T-helper 9 cell (primary cell): ENCODE measurements around the gene LRRC37A2.
"Not testable (repeated sequence)": the region's sequence is repeated elsewhere in the genome, so short reads cannot be mapped to it uniquely, and the experiment has no call there.

Experiments used
- DNase-seq: peaks from one replicate; pipeline ENCODE4 v3.0.0-alpha.2; 2020
- total RNA-seq, 2 donors: gene quantifications; one replicate each; lab custom pipeline; 2026; lab: John Stamatoyannopoulos, UW

Gene LRRC37A2
- 5.3 to 13.8 reads per million in 2 donors for total RNA-seq

DNA sequence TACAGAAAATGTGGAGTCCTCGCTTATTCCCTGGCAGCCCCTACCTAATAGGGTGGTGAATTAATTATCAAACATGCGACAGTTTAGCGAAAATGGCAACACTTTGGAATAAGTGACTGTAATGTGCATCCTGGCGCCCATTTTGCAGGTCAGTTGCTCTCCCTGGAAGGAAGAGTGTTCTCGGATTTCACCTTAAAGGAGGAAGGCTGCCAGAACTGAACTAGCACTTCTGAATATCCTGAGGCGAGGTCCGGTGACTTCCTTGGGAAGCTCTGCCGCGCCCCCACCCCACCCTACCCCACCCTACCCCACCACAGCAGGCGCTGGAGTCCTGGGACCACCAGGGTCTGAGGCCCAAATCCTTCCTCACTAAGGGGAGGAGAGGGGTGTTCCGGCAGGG, at the start of gene LRRC37A2:
Gene LRRC37A2, plus strand, starts transcription at position 301 of the 400 bp plus-strand sequence. CDS start 245 bp downstream, outside the sequence.
- DNase-seq = not testable (repeated sequence)

DNA sequence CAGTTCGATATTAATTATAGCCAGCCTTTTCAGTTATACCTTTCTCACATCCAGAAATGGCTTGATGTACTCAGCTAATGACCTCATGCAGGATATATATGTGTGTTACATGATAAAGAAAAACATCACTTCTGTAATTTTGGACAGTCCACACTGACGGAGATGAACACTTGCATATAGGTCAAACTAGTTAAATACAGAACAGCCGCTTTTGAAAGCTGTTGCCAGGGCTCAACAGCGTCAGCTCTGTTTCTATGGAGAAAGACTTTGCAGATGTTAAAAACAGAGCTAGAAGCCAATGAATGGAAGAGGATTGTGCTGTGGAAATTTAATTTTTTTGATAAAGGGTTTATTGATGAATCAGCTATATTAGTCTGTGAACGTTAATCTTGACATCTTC, 44.6 kb upstream of the LRRC37A2 start:
- DNase-seq = not testable (repeated sequence)

DNA sequence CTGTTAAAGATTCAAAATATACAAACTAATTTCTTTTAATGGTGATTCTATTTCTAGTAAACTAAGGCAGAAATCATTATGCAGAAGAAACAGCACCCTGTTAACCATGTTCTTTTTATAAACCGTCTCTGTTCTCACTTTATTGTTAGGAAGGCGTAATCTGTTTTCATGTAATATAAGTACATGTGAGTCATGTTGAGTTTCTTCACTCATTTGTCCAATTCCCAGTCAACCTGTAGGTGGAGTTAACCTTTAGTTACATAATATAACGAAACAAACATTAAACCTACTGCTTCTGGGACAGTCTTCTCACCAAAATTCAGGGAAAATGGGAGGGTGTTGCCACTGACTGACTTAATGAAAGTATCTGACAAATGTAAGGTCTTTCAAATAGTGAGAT, 37.8 kb upstream of the LRRC37A2 start:
- DNase-seq = not testable (repeated sequence)

DNA sequence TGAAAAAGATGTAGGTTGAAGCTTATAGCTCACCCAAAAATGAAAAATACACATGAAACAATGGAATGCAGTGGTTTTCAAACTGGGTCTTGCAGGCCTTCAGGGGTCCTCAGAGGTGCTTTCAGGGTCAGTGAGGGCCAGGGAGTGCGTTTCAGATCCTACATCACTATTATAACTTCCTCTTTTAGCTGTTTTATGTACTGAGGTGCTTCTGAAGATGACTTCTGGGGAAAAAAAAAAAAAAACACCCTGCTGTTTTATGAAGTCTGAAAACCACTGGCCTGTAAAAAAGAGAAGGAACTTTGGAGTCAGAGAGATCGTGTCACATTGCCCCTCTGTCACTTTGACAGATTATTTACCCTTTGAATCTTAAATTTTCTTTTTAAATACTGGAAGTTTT, 36.7 kb upstream of the LRRC37A2 start:
- DNase-seq = not testable (repeated sequence)

DNA sequence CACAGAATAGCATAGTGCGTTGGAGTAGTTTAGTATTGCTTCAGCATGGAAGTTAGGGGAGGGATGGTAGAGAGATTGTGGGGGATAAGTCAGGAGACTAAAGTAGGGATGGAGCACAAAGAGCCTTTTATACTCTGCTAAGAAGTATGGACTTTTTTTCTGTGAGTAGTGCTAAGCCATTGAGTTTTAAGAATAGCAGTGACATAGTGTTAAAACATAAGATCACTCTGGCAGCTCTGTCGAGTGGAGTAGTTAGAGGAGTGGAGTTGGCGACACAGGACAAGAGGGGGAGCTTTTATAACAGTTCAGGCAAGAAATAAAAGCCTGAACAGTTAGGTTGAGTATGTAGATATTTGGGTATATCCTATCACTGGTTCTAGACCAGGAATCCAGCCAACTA, 33.4 kb upstream of the LRRC37A2 start:
- DNase-seq = not testable (repeated sequence)

DNA sequence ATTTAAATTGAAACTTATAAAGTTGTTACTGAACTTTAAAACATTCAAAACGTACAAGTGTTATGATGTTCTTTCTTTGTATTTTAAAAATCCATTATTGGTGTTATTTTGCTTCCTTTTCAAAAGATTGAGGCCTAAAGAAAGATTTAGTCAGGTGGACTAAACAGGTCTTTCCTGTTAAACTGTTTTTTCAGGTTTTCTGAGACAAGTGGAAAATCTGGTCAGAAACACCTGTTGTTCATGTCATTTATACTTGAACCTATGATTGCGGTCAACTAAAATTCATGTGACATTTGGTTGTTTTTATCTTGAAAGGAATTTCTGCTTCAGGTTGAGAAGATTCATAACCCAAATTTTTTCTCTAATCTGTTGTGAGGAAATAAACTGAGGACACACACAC, 31.0 kb upstream of the LRRC37A2 start:
- not testable (repeated sequence) for DNase-seq

DNA sequence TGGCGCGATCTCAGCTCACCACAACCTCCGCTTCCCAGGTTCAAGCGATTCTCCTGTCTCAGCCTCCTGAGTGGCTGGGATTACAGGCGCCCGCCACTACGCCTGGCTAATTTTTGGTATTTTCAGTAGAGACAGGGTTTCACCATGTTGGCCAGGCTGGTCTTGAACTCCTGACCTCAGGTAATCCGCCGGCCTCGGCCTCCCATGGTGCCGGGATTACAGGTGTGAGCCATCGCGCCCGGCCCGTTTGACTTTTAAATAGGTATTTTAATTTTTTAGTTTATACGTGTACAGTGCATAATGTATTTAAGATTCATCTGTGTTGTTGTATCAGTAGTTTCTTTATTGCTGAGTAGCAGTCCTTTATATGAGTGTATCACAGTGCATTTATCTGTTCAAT, 20.2 kb upstream of the LRRC37A2 start:
- not testable (repeated sequence) for DNase-seq

DNA sequence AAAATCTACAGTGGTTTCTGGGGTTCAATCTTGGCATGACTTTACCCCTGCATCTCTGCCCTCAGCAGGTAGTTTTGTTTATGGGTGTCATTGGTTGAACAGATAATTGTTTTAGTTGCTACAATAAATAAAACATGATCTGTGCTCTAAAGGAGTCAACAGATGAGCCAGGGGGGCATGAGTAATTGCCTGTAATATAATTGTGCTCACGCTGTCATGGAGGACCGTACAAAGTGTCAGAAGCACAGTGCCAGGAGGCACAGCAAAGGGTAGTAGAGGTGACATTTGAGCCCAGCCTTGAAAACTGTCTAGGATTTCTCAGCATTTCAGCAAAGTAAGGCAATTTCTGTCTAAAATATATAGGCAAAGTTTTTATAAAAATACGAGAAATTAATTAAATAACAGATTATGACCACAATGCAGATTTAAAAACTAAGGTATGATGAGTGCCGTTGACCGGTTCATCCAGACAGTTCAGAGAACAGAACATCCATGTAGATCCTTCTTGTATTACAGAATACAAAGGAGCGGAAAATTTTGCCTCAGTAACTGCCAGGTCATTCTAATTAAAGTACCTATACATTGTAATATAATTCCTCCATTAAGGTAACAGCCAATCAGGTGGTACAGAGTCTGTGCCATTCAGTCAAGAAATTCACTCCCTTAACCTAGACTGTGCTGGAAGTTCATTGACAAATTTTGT, 12.7 kb upstream of the LRRC37A2 start:
- not testable (repeated sequence) for DNase-seq

DNA sequence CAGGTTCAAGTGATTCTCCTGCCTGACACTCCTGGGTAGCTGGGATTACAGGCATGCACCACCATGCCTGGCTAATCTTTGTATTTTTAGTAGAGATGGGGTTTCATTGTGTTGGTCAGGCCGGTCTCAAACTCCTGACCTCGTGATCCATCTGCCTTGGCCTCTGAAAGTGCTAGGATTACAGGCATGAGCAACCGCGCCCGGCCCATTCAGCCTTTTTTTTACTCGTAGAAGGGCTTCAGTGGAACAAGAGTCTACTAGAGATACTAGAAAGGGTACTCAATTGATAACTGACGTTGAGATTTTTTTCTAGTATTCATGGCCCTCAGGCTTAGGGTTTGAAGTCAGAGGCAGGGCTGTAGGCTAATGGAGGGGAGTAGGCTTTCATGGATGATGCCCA, 6.4 kb upstream of the LRRC37A2 start:
- DNase-seq = not testable (repeated sequence)

DNA sequence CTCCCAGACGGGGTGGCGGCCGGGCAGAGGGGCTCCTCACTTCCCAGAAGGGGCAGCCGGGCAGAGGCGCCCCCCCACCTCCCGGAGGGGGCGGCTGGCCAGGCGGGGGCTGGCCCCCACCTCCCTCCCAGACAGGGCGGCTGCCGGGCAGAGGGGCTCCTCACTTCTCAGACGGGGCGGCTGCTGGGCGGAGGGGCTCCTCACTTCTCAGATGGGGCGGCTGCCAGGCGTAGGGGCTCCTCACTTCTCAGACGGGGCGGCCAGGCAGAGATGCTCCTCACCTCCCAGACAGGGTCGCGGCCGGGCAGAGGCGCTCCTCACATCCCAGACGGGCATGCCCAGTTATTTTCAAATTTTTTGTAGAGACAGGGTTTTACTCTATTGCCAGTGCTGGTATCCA, 22.4 kb downstream of the LRRC37A2 start:
- not testable (repeated sequence) for DNase-seq

DNA sequence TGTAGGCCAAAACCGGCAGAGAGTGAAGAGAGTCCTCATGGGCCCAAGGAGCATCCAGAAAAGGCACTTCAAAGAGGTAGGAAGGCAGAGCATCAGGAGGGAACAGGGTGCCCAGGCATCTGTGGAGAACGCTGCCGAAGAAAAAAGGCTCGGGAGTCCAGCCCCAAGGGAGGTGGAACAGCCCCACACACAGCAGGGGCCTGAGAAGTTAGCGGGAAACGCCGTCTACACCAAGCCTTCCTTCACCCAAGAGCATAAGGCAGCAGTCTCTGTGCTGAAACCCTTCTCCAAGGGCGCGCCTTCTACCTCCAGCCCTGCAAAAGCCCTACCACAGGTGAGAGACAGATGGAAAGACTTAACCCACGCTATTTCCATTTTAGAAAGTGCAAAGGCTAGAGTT, 36.3 kb downstream of the LRRC37A2 start:
- not testable (repeated sequence) for DNase-seq

DNA sequence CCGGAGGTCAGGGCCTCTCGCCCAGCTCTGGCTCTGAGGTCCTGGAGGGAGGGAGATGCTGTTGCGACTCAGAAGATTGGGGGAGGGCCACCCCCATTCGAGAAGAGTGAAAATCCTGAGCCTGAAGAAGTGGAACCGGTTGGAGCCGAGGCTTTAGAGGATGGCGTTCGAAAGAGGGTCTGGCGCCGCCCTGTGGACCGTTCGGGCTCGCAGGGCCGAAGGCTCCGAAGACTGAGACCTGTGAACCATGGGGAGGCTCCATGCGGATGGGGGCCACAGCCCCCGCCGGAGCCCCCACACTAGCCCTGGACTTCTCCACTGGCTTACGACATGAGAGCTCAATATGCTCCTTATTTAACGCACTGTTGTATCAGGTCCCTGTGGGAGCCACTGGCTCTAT, 46.9 kb downstream of the LRRC37A2 start:
- DNase-seq = not testable (repeated sequence)

DNA sequence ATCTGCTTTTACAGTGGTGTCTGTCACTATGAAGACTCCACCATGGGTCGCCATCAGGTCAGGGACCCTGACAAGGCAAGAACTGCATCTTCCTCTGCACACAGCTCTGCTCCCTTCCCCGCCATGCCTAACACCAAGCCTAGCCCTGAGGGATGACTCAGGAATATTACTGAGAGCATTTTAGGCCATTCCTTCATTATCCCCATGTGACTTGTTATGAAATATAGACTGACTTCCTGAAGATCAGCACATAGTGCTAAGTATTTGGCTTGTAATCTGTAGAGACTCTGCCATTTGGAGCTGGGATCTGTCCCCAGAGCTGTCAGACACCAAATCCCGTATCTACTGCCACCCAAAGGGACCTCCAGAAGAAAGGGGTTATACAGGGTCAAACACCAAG, 47.8 kb downstream of the LRRC37A2 start:
- not testable (repeated sequence) for DNase-seq

DNA sequence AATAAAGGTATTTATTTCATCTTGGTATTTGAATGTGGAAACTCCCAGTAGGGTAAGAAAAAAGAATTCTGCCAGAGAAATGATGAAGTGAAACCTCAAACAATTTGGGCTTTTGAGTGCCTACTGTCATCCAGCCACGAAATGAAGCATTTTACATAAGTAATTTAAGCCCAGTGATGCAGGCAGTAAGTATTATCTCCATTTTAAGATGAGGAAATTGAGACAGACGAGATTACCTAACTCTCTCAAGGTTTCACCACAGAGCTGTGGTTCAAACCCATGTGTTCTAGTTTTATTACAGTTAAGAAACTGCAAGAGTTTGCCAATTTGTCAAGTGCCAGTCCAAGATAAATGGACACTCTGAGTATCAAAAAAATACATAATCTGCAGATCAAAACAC, 54.0 kb downstream of the LRRC37A2 start:
- DNase-seq = not testable (repeated sequence)

DNA sequence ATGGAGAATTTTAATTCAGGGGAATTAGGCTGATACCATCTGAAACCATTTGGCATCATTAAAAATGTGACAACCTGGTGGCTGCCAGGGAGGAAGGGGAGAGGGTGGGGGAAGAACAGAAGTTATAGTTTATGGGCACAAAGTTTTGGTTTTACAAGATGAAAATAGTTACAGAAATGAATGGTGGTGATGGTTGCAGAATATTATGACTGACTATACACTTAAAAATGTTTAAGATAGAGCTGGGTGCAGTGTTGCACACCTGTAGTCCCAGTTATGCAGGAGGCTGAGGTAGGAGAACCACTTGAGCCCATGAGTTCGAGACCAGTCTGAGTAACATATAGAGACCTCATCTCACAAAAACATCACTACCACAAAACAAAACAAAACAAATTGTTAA, 54.7 kb downstream of the LRRC37A2 start:
- not testable (repeated sequence) for DNase-seq

DNA sequence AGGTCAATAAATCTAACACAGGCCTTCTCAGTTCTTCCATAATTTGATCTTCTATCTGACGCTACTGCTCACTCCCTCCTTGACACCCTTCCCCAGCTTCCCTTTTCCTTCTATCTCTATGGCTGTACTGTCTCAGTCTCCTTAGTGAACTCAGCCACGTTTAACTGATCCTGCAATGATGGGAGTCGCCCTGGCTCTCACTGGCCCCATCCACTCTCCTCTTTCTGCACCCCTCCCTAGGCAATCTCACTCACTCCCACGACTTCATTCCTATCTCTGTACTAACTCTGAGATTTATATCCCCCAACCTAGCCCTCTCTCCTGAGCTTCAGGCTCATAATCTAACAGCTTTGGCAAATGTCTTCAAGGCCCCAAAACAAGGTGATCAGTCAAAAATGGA, 59.5 kb downstream of the LRRC37A2 start:
- DNase-seq = not testable (repeated sequence)

DNA sequence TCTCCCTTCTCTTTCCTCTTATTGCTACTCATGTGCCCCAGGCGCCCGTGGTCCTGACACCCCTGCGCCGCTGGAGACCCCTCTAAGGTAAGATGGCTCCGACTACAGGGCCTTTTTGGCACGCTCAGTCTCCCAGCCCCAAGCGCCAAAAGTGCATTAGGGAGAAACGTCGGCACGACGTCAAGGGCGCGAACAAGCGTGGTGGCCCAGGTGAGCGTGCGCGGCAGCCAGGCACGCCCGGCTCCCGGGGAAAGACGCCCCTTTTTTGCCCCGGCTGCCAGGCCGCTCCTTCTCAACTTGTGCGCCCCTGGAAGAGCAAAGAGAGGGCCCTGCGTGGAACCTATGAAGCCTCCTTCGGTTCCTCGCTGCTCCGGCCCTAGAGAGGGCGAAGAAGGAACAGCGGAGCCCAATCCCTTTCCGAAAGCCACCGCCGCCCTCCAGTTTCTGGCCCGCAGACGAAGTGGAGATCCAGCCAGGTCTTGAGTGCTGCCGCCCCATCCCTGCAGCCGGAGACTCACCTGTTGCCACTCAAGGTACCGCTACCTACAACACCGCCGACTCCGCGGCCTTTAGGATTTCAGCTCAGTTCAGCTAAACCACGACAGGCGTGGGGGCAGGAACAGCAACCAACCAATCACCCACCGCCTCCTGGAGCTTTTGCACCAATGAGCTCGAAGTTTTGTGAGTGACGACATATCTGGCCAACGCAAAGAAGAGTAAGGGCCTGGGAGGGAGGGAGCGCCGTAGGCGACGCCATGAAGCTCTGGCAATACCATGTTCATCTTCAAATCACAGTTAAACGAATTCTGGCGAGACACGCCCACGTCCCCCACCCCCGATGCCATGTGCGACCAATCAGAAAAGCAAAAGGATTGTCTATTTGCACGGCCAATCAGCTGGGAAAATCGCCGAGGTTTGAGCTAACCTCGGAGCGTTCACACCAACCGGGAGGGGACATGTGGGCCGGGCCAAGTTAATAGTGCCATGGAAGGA, 67.1 kb downstream of the LRRC37A2 start, which contains the start of gene ARL17A:
Gene ARL17A, minus strand, starts transcription at position 609 of the 993 bp plus-strand sequence. CDS start 3,369 bp downstream, outside the sequence.
- DNase-seq = peak; percentile 65

DNA sequence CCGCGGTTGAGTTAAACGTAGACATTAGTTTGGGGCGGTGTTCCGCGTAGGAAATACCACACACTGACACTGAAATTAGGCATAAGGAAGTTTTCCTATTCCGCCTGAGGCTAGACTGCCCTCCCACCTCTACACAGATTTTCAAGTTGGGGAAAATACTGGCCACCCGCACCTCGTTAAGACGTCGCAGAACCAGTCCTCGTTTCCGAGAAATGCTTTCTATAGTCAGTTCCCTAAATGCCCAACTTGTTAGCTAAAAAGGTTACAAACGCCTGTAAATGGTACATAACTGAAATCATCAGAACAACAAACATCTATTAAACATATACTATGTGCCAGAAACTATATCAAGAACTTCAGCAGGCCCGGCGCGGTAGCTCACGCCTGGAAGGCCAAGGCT, 67.8 kb downstream of the LRRC37A2 start:
- DNase-seq = not testable (repeated sequence)

DNA sequence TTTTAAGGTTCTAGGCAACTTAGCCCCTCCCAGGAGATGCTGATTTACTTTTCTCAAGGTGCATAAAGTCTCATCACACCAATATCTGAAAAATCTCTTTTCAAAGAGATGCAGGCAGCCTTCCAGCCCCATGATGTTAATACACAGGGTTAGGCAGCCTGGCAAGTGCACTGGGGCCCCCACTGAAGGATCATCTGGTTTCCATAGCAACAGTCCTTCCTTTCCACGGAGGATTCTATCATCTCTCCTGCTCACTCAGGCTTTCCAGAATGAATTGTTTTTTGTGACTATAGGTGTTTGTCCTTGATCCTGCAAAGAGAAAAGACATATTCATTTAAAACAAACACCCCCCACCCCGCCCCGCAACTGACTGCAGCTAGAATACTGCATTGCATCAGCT, 73.2 kb downstream of the LRRC37A2 start:
- DNase-seq = not testable (repeated sequence)

DNA sequence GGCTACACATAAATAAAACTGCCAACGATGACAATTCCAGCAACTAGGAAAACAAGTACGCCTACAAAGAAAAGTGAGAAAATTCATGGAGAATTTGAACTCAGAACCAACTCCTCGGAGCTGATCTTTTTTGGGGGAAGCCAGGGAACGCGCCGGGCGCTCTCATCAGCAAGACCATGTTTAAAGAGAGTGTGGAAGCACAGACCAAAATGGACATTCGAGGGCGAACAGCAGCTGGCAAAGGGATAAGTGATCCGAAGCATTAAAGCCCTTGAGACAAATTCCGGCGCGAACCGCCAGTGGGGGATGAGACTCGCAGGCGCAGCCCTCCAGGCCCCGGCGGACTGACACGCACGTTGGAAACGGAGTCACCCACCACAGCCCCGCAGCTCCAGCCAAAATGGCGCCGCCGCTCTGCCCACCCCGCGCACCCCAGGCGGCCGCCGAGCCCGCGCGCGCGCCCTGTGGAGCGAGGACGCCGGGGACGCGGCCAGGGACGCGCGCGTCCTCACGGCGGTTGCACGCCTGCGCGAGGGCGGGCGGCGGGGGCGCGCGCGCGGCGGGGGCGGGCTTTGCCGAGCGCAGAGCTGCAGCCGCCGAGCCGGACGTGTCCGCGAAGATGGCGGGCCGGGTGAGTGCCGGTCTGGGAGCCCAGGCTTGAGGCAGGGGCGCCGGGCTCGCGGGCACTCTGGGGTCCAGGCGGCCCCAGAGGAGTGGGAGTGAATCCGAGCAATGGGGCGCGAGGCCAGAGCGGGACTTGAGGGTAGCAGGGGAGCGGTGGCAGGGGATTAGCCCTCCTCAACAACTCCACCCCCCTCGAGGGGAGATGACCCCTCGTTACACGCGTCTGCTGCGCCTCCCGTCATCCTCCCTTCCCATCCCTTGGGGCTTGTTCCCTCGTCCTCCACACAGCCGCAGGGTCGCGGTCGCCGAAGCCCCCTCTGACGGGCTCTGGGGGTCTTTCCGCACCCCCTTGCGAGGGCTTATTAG, 78.2 kb downstream of the LRRC37A2 start, which contains the start of gene NSF:
Gene NSF, plus strand, starts transcription at position 513 of the 990 bp plus-strand sequence. Its CDS starts 107 bp downstream, at position 620.
- DNase-seq = not testable (repeated sequence)

DNA sequence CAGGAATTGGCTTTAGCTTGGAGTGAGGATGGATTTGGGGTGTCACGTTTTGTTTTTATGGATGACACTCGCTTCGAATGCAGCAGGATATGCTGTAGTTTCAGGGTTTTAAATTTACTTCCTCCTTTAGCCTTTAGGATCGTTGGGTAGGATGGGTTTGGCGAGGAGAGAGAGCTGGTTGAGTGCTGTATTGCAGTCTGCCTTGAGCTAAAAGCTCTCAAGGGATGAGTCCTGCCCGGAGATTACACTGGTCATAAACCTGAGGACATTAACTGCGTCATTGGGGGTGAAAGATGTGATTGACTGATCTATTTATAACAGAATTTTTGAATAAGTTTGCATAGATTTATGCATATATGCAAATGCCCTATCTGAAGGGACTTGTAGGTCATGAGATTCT, 79.1 kb downstream of the LRRC37A2 start:
- not testable (repeated sequence) for DNase-seq
